ENCODE measurements around the gene AZGP1. TPM values are rescaled to one million over a fixed set of nuclear protein-coding genes. Genes with fewer than 3 reads are reported as not detected.
A peak's percentile ranks its signal among the peaks of the same experiment; 100 is the strongest.

AZGP1 gene
- total RNA-seq, 1 donor from 2014 or later, result not detected

- H3K36me3 Mint-ChIP-seq (ENCODE audit: insufficient read depth), result no peaks in the 10 kb centered on the region
- H3K4me1 Mint-ChIP-seq (ENCODE audit: low read depth), result peaks cover 5% of the 10 kb centered on the region
- no peaks in the 10 kb centered on the region for H3K9me3 Mint-ChIP-seq (ENCODE audit: low read depth)
- no peak within 1 kb of the TSS for H3K27ac Mint-ChIP-seq
- peaks cover 34% of the 10 kb centered on the region for H3K27me3 Mint-ChIP-seq
- DNase-seq (ENCODE audit: low spot score, unreplicated experiment), result no peak
- peak within 1 kb of the TSS; percentile 82 for H3K4me3 Mint-ChIP-seq (ENCODE audit: low read depth)
- TF ChIP-seq CTCF (IDR thresholded peaks at IDR 0.05; ENCODE audit: unreplicated experiment), result peak; percentile 48
Observed at GRCh38 chr7:99928994-99929729, 46.7 kb downstream of the AZGP1 start, which contains the start of gene GJC3. TSS of gene GJC3 (minus strand) at chr7:99929620. CDS start at chr7:99929620, 0 bp downstream.

GRCh38 chr7:99928188-99928587 lies 47.6 kb downstream of the AZGP1 start:
- Mint-ChIP-seq H3K27ac (no peak overlapping the region), H3K36me3 (ENCODE audit: insufficient read depth) (no peaks in the 10 kb centered on the region), H3K9me3 (ENCODE audit: low read depth) (no peaks in the 10 kb centered on the region), H3K27me3 (peaks cover 31% of the 10 kb centered on the region), H3K4me3 (ENCODE audit: low read depth) (no peak overlapping the region), H3K4me1 (ENCODE audit: low read depth) (peaks cover 5% of the 10 kb centered on the region)
- DNase-seq (ENCODE audit: low spot score, unreplicated experiment), result no peak
- no peak for TF ChIP-seq CTCF (IDR thresholded peaks at IDR 0.05; ENCODE audit: unreplicated experiment)

GRCh38 chr7:99927536-99927935 lies 48.3 kb downstream of the AZGP1 start:
- Mint-ChIP-seq H3K27ac (no peak overlapping the region), H3K9me3 (ENCODE audit: low read depth) (no peaks in the 10 kb centered on the region), H3K4me3 (ENCODE audit: low read depth) (no peak overlapping the region), H3K36me3 (ENCODE audit: insufficient read depth) (no peaks in the 10 kb centered on the region), H3K4me1 (ENCODE audit: low read depth) (peaks cover 5% of the 10 kb centered on the region), H3K27me3 (peaks cover 31% of the 10 kb centered on the region)
- TF ChIP-seq CTCF (IDR thresholded peaks at IDR 0.05; ENCODE audit: unreplicated experiment), result no peak
- DNase-seq (ENCODE audit: low spot score, unreplicated experiment), result no peak

GRCh38 chr7:99926321-99926720 lies 49.5 kb downstream of the AZGP1 start:
- TF ChIP-seq CTCF (IDR thresholded peaks at IDR 0.05; ENCODE audit: unreplicated experiment), result no peak
- H3K9me3 Mint-ChIP-seq (ENCODE audit: low read depth), result peaks cover 5% of the 10 kb centered on the region
- no peaks in the 10 kb centered on the region for H3K36me3 Mint-ChIP-seq (ENCODE audit: insufficient read depth)
- no peak for DNase-seq (ENCODE audit: low spot score, unreplicated experiment)
- no peak overlapping the region for H3K27ac Mint-ChIP-seq
- H3K4me3 Mint-ChIP-seq (ENCODE audit: low read depth), result no peak overlapping the region
- peaks cover 28% of the 10 kb centered on the region for H3K27me3 Mint-ChIP-seq
- H3K4me1 Mint-ChIP-seq (ENCODE audit: low read depth), result peaks cover 5% of the 10 kb centered on the region

- Mint-ChIP-seq H3K4me1 (ENCODE audit: low read depth) (peaks cover 2% of the 10 kb centered on the region), H3K27me3 (peaks cover 23% of the 10 kb centered on the region), H3K36me3 (ENCODE audit: insufficient read depth) (peaks cover 2% of the 10 kb centered on the region), H3K9me3 (ENCODE audit: low read depth) (peaks cover 5% of the 10 kb centered on the region), H3K4me3 (ENCODE audit: low read depth) (no peak overlapping the region), H3K27ac (no peak overlapping the region)
- no peak for DNase-seq (ENCODE audit: low spot score, unreplicated experiment)
- TF ChIP-seq CTCF (IDR thresholded peaks at IDR 0.05; ENCODE audit: unreplicated experiment), result no peak
Observed at GRCh38 chr7:99923200-99923599, 52.6 kb downstream of the AZGP1 start.

All from progenitor cell of endocrine pancreas (in vitro differentiated cells).